Inferior parietal cortex (tissue), 1 donor: ENCODE measurements around the gene MED20.
"Not testable (repeated sequence)": the region's sequence is repeated elsewhere in the genome, so short reads cannot be mapped to it uniquely, and the experiment has no call there.

Source experiments
- DNase-seq: peaks from one replicate; pipeline ENCODE4 v3.0.0-alpha.2; 2016; ENCODE audit errors: extremely low spot score

MED20 gene

GRCh38 chr6:41920921-41921711 is at the start of gene MED20, which contains the start of gene BYSL:
MED20 (minus strand) TSS chr6:41921139; CDS start chr6:41921018, 121 bp downstream.
BYSL (plus strand) TSS chr6:41921499; CDS start chr6:41921563, 64 bp downstream.
- DNase-seq, result peak; percentile 99

- no peak for DNase-seq
Observed at GRCh38 chr6:41970436-41970846, 49.5 kb upstream of the MED20 start.

- no peak for DNase-seq
Observed at GRCh38 chr6:41967312-41968287, 46.7 kb upstream of the MED20 start.

GRCh38 chr6:41966961-41967311 is 46.0 kb upstream of the MED20 start:
- no peak for DNase-seq

- DNase-seq, result no peak
Observed at GRCh38 chr6:41966214-41966920, 45.4 kb upstream of the MED20 start.

- DNase-seq, result no peak
Observed at GRCh38 chr6:41965429-41966213, 44.7 kb upstream of the MED20 start.

GRCh38 chr6:41964201-41964887 is 43.4 kb upstream of the MED20 start:
- DNase-seq, result no peak

- no peak for DNase-seq
Observed at GRCh38 chr6:41963371-41963770, 42.4 kb upstream of the MED20 start.

- no peak for DNase-seq
Observed at GRCh38 chr6:41960028-41960427, 39.1 kb upstream of the MED20 start.

GRCh38 chr6:41958022-41958856 is 37.3 kb upstream of the MED20 start:
- DNase-seq, result no peak

GRCh38 chr6:41957117-41957516 is 36.2 kb upstream of the MED20 start:
- DNase-seq, result no peak

GRCh38 chr6:41955412-41955811 is 34.5 kb upstream of the MED20 start:
- DNase-seq, result no peak

GRCh38 chr6:41954668-41955067 is 33.7 kb upstream of the MED20 start:
- DNase-seq, result no peak

- no peak for DNase-seq
Observed at GRCh38 chr6:41947581-41948220, 26.8 kb upstream of the MED20 start.

- no peak for DNase-seq
Observed at GRCh38 chr6:41943456-41943855, 22.5 kb upstream of the MED20 start.

- DNase-seq, result not testable (repeated sequence)
Observed at GRCh38 chr6:41942882-41943281, 21.9 kb upstream of the MED20 start.

GRCh38 chr6:41942067-41942851 is 21.3 kb upstream of the MED20 start:
- no peak for DNase-seq
